ENCODE results near the gene FOXRED2. TPM values are rescaled to one million over a fixed set of nuclear protein-coding genes. Genes with fewer than 3 reads are reported as not detected.

FOXRED2 gene
- total and polyA plus RNA-seq, 2 of the 4 experiments (the other 2 are of a cell fraction), result 1.6 to 4.0 TPM

GRCh38 chr22:36544107-36544620 is 37.3 kb upstream of the FOXRED2 start:
- 0 out of 2 replicates have a peak overlapping the region, but pooled peaks have one; percentile 37 for H2BK20ac ChIP-seq (ENCODE audit: low read depth, low read length)
- H3K27ac ChIP-seq (ENCODE audit: insufficient read depth, low read length), result no peak overlapping the region
- H2BK5ac ChIP-seq (ENCODE audit: low read depth, low read length, poor library complexity, severe bottlenecking), result no peak overlapping the region
- H3K9ac ChIP-seq (ENCODE audit: low read depth, low read length), result no peak overlapping the region
- peaks cover 13% of the 10 kb centered on the region; the same call in 1 of the 2 replicates for H3K4me1 ChIP-seq (ENCODE audit: control insufficient read depth, insufficient read depth, low read length)
- H3K4me3 ChIP-seq (ENCODE audit: insufficient read depth, low read depth, low read length), result no peak overlapping the region
- ATAC-seq (ENCODE audit: low read depth), result no peak
- BruUV-seq (replicated peaks), result no TSS peak
- intact Hi-C loops (cut with micrococcal nuclease), result no loop called here
- H3K56ac ChIP-seq (ENCODE audit: extremely low read depth, insufficient read depth, low read length), result no peak overlapping the region
- no peak overlapping the region for H4K5ac ChIP-seq (ENCODE audit: low read depth, low read length)
- peak; percentile 74 for DNase-seq
- no peak overlapping the region for H3K4ac ChIP-seq (ENCODE audit: low read depth, low read length)
- ChIA-PET CTCF (interaction anchor here (1.0 to 1.2 kb wide), 2 partner anchors 231 to 312 kb away, joined by 3 to 5 read pairs; no protein-coding TSS in a partner anchor), POLR2A (ENCODE audit: unreplicated experiment) (interaction anchor here (0.7 kb wide), 1 partner anchor 308 kb away, joined by 3 read pairs; no protein-coding TSS in a partner anchor)
- in situ Hi-C loops (cut with MboI; ENCODE audit: low sequenced_read_pairs), result loop anchor here (10.0 kb wide), 1 partner anchor 231 kb away; the partner anchor contains the start of gene IFT27
- 95% methylated on average over 4 of the region's 11 CpGs; no CpG with 5 or more reads in 1 of the 2 experiments for WGBS, 2 experiments (ENCODE audit: extremely low coverage in 2 of 2, insufficient read length in 1 of 2)
- H3K18ac ChIP-seq (ENCODE audit: low read depth, low read length), result no peak overlapping the region
- no peak overlapping the region for H4K8ac ChIP-seq (ENCODE audit: low read depth in 2 of 2, low read length in 2 of 2)
- no peaks in the 10 kb centered on the region for H3K36me3 ChIP-seq (ENCODE audit: control insufficient read depth, insufficient read depth, low read length)
- no peak overlapping the region for H2AK9ac ChIP-seq (replicated peaks; ENCODE audit: low read depth, low read length, poor library complexity)
- H3K9me1 ChIP-seq (ENCODE audit: insufficient read depth, low read length), result peaks cover 16% of the 10 kb centered on the region; the same call in 1 of the 2 replicates
- H3K79me1 ChIP-seq (ENCODE audit: low read depth in 1 of 2, low read length in 2 of 2), result no peaks in the 10 kb centered on the region
- no peak overlapping the region for H4K91ac ChIP-seq (ENCODE audit: insufficient read depth, low read depth, low read length)
- dilution Hi-C loops (cut with HindIII; ENCODE audit: low sequenced_read_pairs, unreplicated experiment), result no loop called here
- H2BK120ac ChIP-seq (ENCODE audit: low read depth, low read length), result peak overlapping the region; percentile 54; the same call in 1 of the 2 replicates
- peak overlapping the region; percentile 11; the same call in 1 of the 3 replicates for H2BK15ac ChIP-seq (ENCODE audit: low read depth, low read length)
- no peaks in the 10 kb centered on the region for H3K27me3 ChIP-seq (ENCODE audit: control insufficient read depth, insufficient read depth, low read length)
- H3K9me3 ChIP-seq (ENCODE audit: control insufficient read depth, insufficient read depth, low read length), result no peaks in the 10 kb centered on the region
- H4K20me1 ChIP-seq (ENCODE audit: insufficient read depth, low read length), result peaks cover 4% of the 10 kb centered on the region; the same call in 1 of the 2 replicates
- no peak for TF ChIP-seq MXI1 (IDR thresholded peaks at IDR 0.05; ENCODE audit: borderline replicate concordance, low read depth, low read length)
- TF ChIP-seq CEBPB (IDR thresholded peaks at IDR 0.05; ENCODE audit: low read depth, low read length), result peak; percentile 26; the same call in 1 of the 2 replicates
- TF ChIP-seq CTCF (conservative IDR thresholded peaks at IDR 0.05; ENCODE audit: low read depth, low read length), result no peak
- no peak overlapping the region for H3K23ac ChIP-seq (ENCODE audit: low read depth, low read length)
- H3K14ac ChIP-seq (replicated peaks; ENCODE audit: low read depth, low read length), result no peak overlapping the region
- H3K4me2 ChIP-seq (ENCODE audit: low read depth, low read length), result no peak overlapping the region
- H2AK5ac ChIP-seq (ENCODE audit: low read depth, low read length), result 0 out of 2 replicates have a peak overlapping the region, but pooled peaks have one; percentile 30
- no peak overlapping the region for H2AFZ ChIP-seq (replicated peaks; ENCODE audit: low read length, poor library complexity)
